IMR-90 (cell line): Measurements from ENCODE around the gene TEX48. TPM values are rescaled to one million over a fixed set of nuclear protein-coding genes. Genes with fewer than 3 reads are reported as not detected.

Experiments used
- ATAC-seq: fragments of 200-7000 bp; cut with Tn5 transposase; 2 replicates; pipeline ENCODE4 v1.9.1; 2020; ENCODE audit warnings: low read depth, mild to moderate bottlenecking, moderate library complexity
- BruUV-seq: library from RNA; stranded (reverse); fragments of 400-500 nt; replicated peaks from 2 replicates; lab custom pipeline; 2021; lab: Mats Ljungman, UMichigan
- CTCF ChIA-PET: fragments of 300-600 bp; formaldehyde crosslinking; extraction: SDS; loops from one replicate; lab custom pipeline; 2021; ENCODE audit warnings: antibody characterized with exemption; lab: Yijun Ruan, JAX
- POLR2A ChIA-PET: fragments of 300-600 bp; sonication (Branson Sonifier 250); formaldehyde crosslinking; loops from one replicate; lab custom pipeline; 2022; ENCODE audit warnings: antibody characterized with exemption; ENCODE audit not compliant: unreplicated experiment; lab: Charles Lee
- DNase-seq: peaks from one replicate; pipeline ENCODE4 v3.0.0; 2013
- H2AFZ ChIP-seq: replicated peaks from 2 replicates; pipeline ENCODE3; 2013; ENCODE audit warnings: low read length, mild to moderate bottlenecking; ENCODE audit not compliant: poor library complexity
- H2AK5ac ChIP-seq: 2 replicates; pipeline ENCODE4 v1.6.1; 2013; ENCODE audit warnings: low read depth, low read length, inconsistent platforms
- H2AK9ac ChIP-seq: replicated peaks from 2 replicates; pipeline ENCODE3; 2013; ENCODE audit warnings: mild to moderate bottlenecking, low read depth, low read length, moderate library complexity; ENCODE audit not compliant: poor library complexity
- H2BK120ac ChIP-seq: 2 replicates; pipeline ENCODE4 v1.6.1; 2013; ENCODE audit warnings: low read depth, low read length, inconsistent platforms
- H2BK15ac ChIP-seq: 3 replicates; pipeline ENCODE4 v1.6.1; 2013; ENCODE audit warnings: low read depth, low read length, inconsistent platforms
- H2BK20ac ChIP-seq: 2 replicates; pipeline ENCODE4 v1.6.1; 2013; ENCODE audit warnings: low read depth, mild to moderate bottlenecking, inconsistent platforms, low read length, moderate library complexity
- H2BK5ac ChIP-seq: 2 replicates; pipeline ENCODE4 v1.6.1; 2013; ENCODE audit warnings: mild to moderate bottlenecking, low read depth, low read length, inconsistent platforms; ENCODE audit not compliant: poor library complexity, severe bottlenecking
- H3K14ac ChIP-seq: replicated peaks from 2 replicates; pipeline ENCODE4 v1.6.1; 2013; ENCODE audit warnings: low read depth, low read length, inconsistent platforms
- H3K18ac ChIP-seq: 2 replicates; pipeline ENCODE4 v1.6.1; 2013; ENCODE audit warnings: low read depth, low read length, control low read depth
- H3K23ac ChIP-seq: 2 replicates; pipeline ENCODE4 v1.6.1; 2013; ENCODE audit warnings: low read depth, low read length, inconsistent platforms
- H3K27ac ChIP-seq: 2 replicates; pipeline ENCODE4 v1.5.1; 2013; ENCODE audit warnings: mild to moderate bottlenecking, control low read depth, low read length; ENCODE audit not compliant: insufficient read depth
- H3K27me3 ChIP-seq: 2 replicates; pipeline ENCODE4 v1.6.1; 2013; ENCODE audit warnings: low read length; ENCODE audit not compliant: control insufficient read depth, insufficient read depth
- H3K36me3 ChIP-seq: 2 replicates; pipeline ENCODE4 v1.6.1; 2013; ENCODE audit warnings: low read length, mixed read lengths; ENCODE audit not compliant: control insufficient read depth, insufficient read depth
- H3K4ac ChIP-seq: 2 replicates; pipeline ENCODE4 v1.6.1; 2013; ENCODE audit warnings: low read depth, low read length, inconsistent platforms
- H3K4me1 ChIP-seq: 2 replicates; pipeline ENCODE4 v1.6.1; 2013; ENCODE audit warnings: low read length, mixed read lengths; ENCODE audit not compliant: control insufficient read depth, insufficient read depth
- H3K4me2 ChIP-seq: 2 replicates; pipeline ENCODE4 v1.6.1; 2013; ENCODE audit warnings: low read depth, mild to moderate bottlenecking, control low read depth, low read length, moderate library complexity
- H3K4me3 ChIP-seq: 2 replicates; pipeline ENCODE4 v1.5.1; 2013; ENCODE audit warnings: low read depth, mild to moderate bottlenecking, control low read depth, low read length, moderate library complexity; ENCODE audit not compliant: insufficient read depth
- H3K56ac ChIP-seq: 2 replicates; pipeline ENCODE4 v1.6.1; 2013; ENCODE audit warnings: low read length, inconsistent platforms; ENCODE audit not compliant: insufficient read depth; ENCODE audit errors: extremely low read depth
- H3K79me1 ChIP-seq, 2 experiments: 2 replicates each; pipeline ENCODE4 v1.6.1; 2013; ENCODE audit warnings: low read length in 2 of 2, inconsistent platforms in 1 of 2, low read depth in 1 of 2
- H3K9ac ChIP-seq: 2 replicates; pipeline ENCODE4 v1.6.1; 2013; ENCODE audit warnings: low read depth, low read length, control low read depth
- H3K9me1 ChIP-seq: 2 replicates; pipeline ENCODE4 v1.6.1; 2013; ENCODE audit warnings: low read length, inconsistent platforms; ENCODE audit not compliant: insufficient read depth
- H3K9me3 ChIP-seq: 2 replicates; pipeline ENCODE4 v1.6.1; 2013; ENCODE audit warnings: low read length; ENCODE audit not compliant: control insufficient read depth, insufficient read depth
- H4K20me1 ChIP-seq: 2 replicates; pipeline ENCODE4 v1.6.1; 2013; ENCODE audit warnings: low read length, inconsistent platforms; ENCODE audit not compliant: insufficient read depth
- H4K5ac ChIP-seq: 2 replicates; pipeline ENCODE4 v1.6.1; 2013; ENCODE audit warnings: mild to moderate bottlenecking, low read depth, low read length, control low read depth
- H4K8ac ChIP-seq, 2 experiments: 2 replicates each; pipeline ENCODE4 v1.6.1; 2013; ENCODE audit warnings: low read depth in 2 of 2, low read length in 2 of 2, control low read depth in 1 of 2, inconsistent platforms in 1 of 2
- H4K91ac ChIP-seq: 2 replicates; pipeline ENCODE4 v1.6.1; 2013; ENCODE audit warnings: low read depth, low read length, inconsistent platforms; ENCODE audit not compliant: insufficient read depth
- CHD1 ChIP-seq: IDR thresholded peaks from 2 replicates; pipeline ENCODE4 v1.6.1; 2012; ENCODE audit warnings: low read depth, low read length, improper control_type of control experiment
- RFX5 ChIP-seq: IDR thresholded peaks from 2 replicates; pipeline ENCODE4 v1.8.0; 2012; ENCODE audit warnings: low read depth, mild to moderate bottlenecking, low read length, moderate library complexity
- USF2 ChIP-seq: fragments of 150-350 bp; IDR thresholded peaks from 2 replicates; pipeline ENCODE4 v1.6.1; 2017; ENCODE audit warnings: mild to moderate bottlenecking, antibody characterized with exemption, low read length, low read depth
- WGBS, 2 experiments: methylation state at CpG; one replicate each; pipeline versions ENCODE4 v1.1.5 to v1.1.7; 2013; ENCODE audit warnings: missing lambda C conversion rate in 2 of 2; ENCODE audit not compliant: insufficient read length in 1 of 2; ENCODE audit errors: extremely low coverage in 2 of 2; 5-methylcytosine and 5-hydroxymethylcytosine counted together
- dilution Hi-C: fragments of 300-500 bp; cut with HindIII; formaldehyde crosslinking; loops from one replicate; pipeline ENCODE4 v1.14.3; 2018; ENCODE audit warnings: low sequenced_read_pairs; ENCODE audit not compliant: unreplicated experiment
- in situ Hi-C: fragments of 300-500 bp; cut with MboI; formaldehyde crosslinking; loops from 3 replicates; pipeline ENCODE4 v1.14.3; 2019; ENCODE audit warnings: low sequenced_read_pairs, inconsistent platforms, mixed read lengths
- intact Hi-C: fragments of 100-400 bp; cut with micrococcal nuclease; formaldehyde crosslinking; loops from 2 replicates; pipeline ENCODE4 v1.10.0; 2022
- polyA plus RNA-seq, 3 experiments: library from polyadenylated mRNA; depleted of rRNA; stranded (reverse); fragments of >200 nt; gene quantifications; 2 replicates each; pipeline ENCODE4 v1.2.3, GENCODE V29; 2012; ENCODE audit warnings: low replicate concordance in 1 of 3
- total RNA-seq: library from RNA; depleted of rRNA; stranded (reverse); fragments of >200 nt; gene quantifications from 2 replicates; pipeline ENCODE4 v1.2.3, GENCODE V29; 2012

Gene TEX48
- total and polyA plus RNA-seq, 2 of the 4 experiments (the other 2 are of a cell fraction): not detected

GRCh38 chr9:114664181-114664580, 17.8 kb downstream of the TEX48 start:
- Histone ChIP-seq H2AK9ac (no peak overlapping the region), H3K27me3 (peaks cover 30% of the 10 kb centered on the region), H3K79me1 (no peaks in the 10 kb centered on the region), H3K9me1 (no peaks in the 10 kb centered on the region), H4K8ac (no peak overlapping the region), H2BK15ac (no peak overlapping the region), H3K4me1 (no peaks in the 10 kb centered on the region), H3K14ac (no peak overlapping the region), H3K27ac (no peak overlapping the region), H2BK5ac (no peak overlapping the region), H3K9ac (no peak overlapping the region), H3K23ac (no peak overlapping the region), H3K4me2 (no peak overlapping the region), H2BK120ac (no peak overlapping the region), H3K56ac (no peak overlapping the region), H4K91ac (no peak overlapping the region), H2AK5ac (no peak overlapping the region), H3K4me3 (no peak overlapping the region), H3K36me3 (no peaks in the 10 kb centered on the region), H3K4ac (no peak overlapping the region), H2BK20ac (no peak overlapping the region), H4K20me1 (no peaks in the 10 kb centered on the region), H2AFZ (no peak overlapping the region), H3K18ac (no peak overlapping the region), H3K9me3 (no peaks in the 10 kb centered on the region), H4K5ac (no peak overlapping the region)
- BruUV-seq: no TSS peak
- intact Hi-C loops (loop anchor here (5.0 kb wide), 1 partner anchor 858 kb away; no protein-coding TSS in a partner anchor), dilution Hi-C loops (no loop called here), in situ Hi-C loops (loop anchor here (5.0 kb wide), 1 partner anchor 73 kb away; no protein-coding TSS in a partner anchor)
- ChIA-PET POLR2A (no interaction called here), CTCF (interaction anchor here (1.0 to 1.9 kb wide), 3 partner anchors 11 to 242 kb away, joined by 3 to 5 read pairs (median 3); no protein-coding TSS in a partner anchor)
- ATAC-seq (no peak), DNase-seq (no peak)
- TF ChIP-seq CHD1 (no peak), RFX5 (no peak), USF2 (no peak)
- WGBS, 2 experiments: no CpG with 5 or more reads among the region's 3 CpGs
